Common myeloid progenitor, CD34-positive (primary cell): Measurements from ENCODE around the gene SAMD3.

Source experiments
- CTCF ChIA-PET: fragments of 350-600 bp; sonication (Branson Sonifier 250); formaldehyde crosslinking; loops from one replicate; lab custom pipeline; 2021; ENCODE audit warnings: antibody characterized with exemption; lab: Charles Lee
- POLR2A ChIA-PET: fragments of 350-600 bp; sonication (Branson Sonifier 250); formaldehyde crosslinking; loops from one replicate; lab custom pipeline; 2021; ENCODE audit warnings: antibody characterized with exemption; lab: Charles Lee
- DNase-seq, 3 donors: peaks; one replicate each; pipeline versions ENCODE4 v3.0.0 to v3.0.0-alpha.2; 2013
- H3K27ac ChIP-seq, 2 experiments: 1 replicate in 1 of 2; 2 replicates in 1 of 2; pipeline ENCODE4 v1.7.0; 2013; ENCODE audit warnings: inconsistent platforms in 2 of 2, low read length in 2 of 2, mild to moderate bottlenecking in 2 of 2, low read depth in 1 of 2, moderate library complexity in 1 of 2; ENCODE audit not compliant: severe bottlenecking in 2 of 2, insufficient read depth in 1 of 2, poor library complexity in 1 of 2
- H3K27me3 ChIP-seq, 5 experiments: replicated peaks in 2 of 5; 1 replicate in 3 of 5; 2 replicates in 2 of 5; pipeline versions ENCODE4 v1.6.1 to v1.7.0; 2013; ENCODE audit warnings: low read length in 4 of 5, mild to moderate bottlenecking in 2 of 5, moderate library complexity in 2 of 5, inconsistent platforms in 1 of 5; ENCODE audit not compliant: insufficient read depth in 5 of 5, control insufficient read depth in 4 of 5
- H3K36me3 ChIP-seq, 4 experiments: 1 replicate in 2 of 4; 2 replicates in 2 of 4; pipeline versions ENCODE4 v1.6.1 to v1.7.0; 2013; ENCODE audit warnings: low read length in 3 of 4, control low read depth in 1 of 4, mild to moderate bottlenecking in 1 of 4; ENCODE audit not compliant: control insufficient read depth in 4 of 4, insufficient read depth in 4 of 4
- H3K4me1 ChIP-seq, 4 experiments: 1 replicate in 3 of 4; 2 replicates in 1 of 4; pipeline versions ENCODE4 v1.6.1 to v1.7.1; 2013; ENCODE audit warnings: low read length in 3 of 4, mild to moderate bottlenecking in 3 of 4, control low read depth in 1 of 4, inconsistent platforms in 1 of 4, moderate library complexity in 1 of 4; ENCODE audit not compliant: control insufficient read depth in 4 of 4, insufficient read depth in 4 of 4; ENCODE audit errors: control extremely low read depth in 1 of 4
- H3K4me3 ChIP-seq, 7 experiments: 1 replicate in 4 of 7; 2 replicates in 3 of 7; pipeline versions ENCODE4 v1.5.1 to v1.7.0; 2013; ENCODE audit warnings: mild to moderate bottlenecking in 7 of 7, low read length in 6 of 7, moderate library complexity in 6 of 7, inconsistent platforms in 2 of 7, low read depth in 2 of 7, control low read depth in 1 of 7; ENCODE audit not compliant: insufficient read depth in 4 of 7, control insufficient read depth in 1 of 7; ENCODE audit errors: extremely low read depth in 1 of 7
- H3K9me3 ChIP-seq, 5 experiments: 1 replicate in 4 of 5; 2 replicates in 1 of 5; pipeline versions ENCODE4 v1.6.1 to v1.7.1; 2013; ENCODE audit warnings: low read length in 4 of 5, mild to moderate bottlenecking in 2 of 5, inconsistent platforms in 1 of 5, low read depth in 1 of 5, moderate library complexity in 1 of 5; ENCODE audit not compliant: control insufficient read depth in 4 of 5, insufficient read depth in 2 of 5; ENCODE audit errors: control extremely low read depth in 1 of 5
- WGBS: methylation state at CpG from one replicate; pipeline ENCODE4 v1.1.5; 2013; ENCODE audit not compliant: insufficient coverage; 5-methylcytosine and 5-hydroxymethylcytosine counted together

The SAMD3 gene

DNA sequence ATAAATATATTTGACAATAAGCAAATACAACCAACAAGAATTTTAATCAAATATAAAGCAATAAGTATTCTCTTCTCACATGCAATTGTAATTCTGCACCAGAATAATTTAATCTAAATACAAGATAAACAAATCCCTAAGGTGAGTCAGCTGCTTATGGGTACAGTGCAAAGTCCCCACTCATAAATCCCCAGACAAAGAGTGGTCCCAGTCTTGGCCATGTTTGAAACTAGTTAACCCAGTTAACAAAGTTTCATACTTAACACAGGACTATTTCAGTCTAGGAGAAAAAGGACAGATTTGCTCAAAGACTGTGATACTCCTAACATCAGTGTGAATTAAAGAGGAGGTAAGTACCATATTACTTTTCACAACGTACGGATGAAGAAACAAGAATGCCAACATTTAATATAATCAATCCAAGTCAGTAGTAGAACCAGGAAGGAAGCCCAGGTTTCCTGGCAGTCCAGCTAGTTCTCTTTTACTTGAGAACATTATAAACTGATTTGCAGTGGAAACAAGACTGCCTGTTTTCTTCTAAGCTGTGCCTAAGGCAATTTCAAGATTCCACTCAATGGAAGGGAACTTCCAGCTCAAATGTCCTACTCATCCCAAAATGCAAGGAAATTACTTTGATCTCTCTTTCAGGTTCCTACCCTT lies 10.4 kb downstream of the SAMD3 start:
- Histone ChIP-seq H3K4me1 (peaks cover 0 to 21% (median 12%) of the 10 kb centered on the region in 4 experiments), H3K27me3 (no peaks in the 10 kb centered on the region), H3K36me3 (no peaks in the 10 kb centered on the region), H3K4me3 (no peak overlapping the region), H3K9me3 (peaks cover 0 to 2% (median 0%) of the 10 kb centered on the region in 5 experiments), H3K27ac (no peak overlapping the region)
- DNase-seq: no peak
- ChIA-PET CTCF (interaction anchor here (1.6 kb wide), 1 partner anchor 8 kb away, joined by 4 read pairs; no protein-coding TSS in a partner anchor), POLR2A (interaction anchor here (0.7 kb wide), 1 partner anchor 530 kb away, joined by 3 read pairs; no protein-coding TSS in a partner anchor)
- WGBS: 8% methylated on average over 2 of the region's 2 CpGs

DNA sequence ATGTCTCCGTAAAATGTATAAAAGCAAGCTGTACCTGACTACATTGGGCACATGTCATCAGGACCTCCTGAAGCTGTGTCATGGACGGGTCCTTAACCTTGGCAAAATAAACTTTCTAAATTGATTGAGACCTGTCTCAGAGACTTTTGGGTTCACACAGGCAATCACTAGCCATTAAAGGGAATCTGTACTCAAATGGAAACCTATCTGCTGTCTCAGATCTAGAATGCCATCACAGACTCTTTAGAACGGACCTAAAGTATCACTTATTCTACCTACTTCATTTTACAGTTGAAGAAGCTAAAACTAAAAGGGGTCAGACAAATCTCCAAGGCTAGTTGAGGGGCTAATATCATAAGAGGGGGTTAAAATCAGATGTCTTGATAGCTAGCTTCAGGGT lies 11.1 kb downstream of the SAMD3 start:
- H3K4me1 ChIP-seq: peaks cover 0 to 21% (median 12%) of the 10 kb centered on the region in 4 experiments
- 100% methylated on average over 3 of the region's 3 CpGs for WGBS
- DNase-seq: no peak
- H3K27me3 ChIP-seq: no peaks in the 10 kb centered on the region
- no peaks in the 10 kb centered on the region for H3K36me3 ChIP-seq
- H3K27ac ChIP-seq: no peak overlapping the region
- ChIA-PET CTCF (interaction anchor here (1.0 kb wide), 1 partner anchor 9 kb away, joined by 3 read pairs; no protein-coding TSS in a partner anchor), POLR2A (no interaction called here)
- H3K4me3 ChIP-seq: no peak overlapping the region
- H3K9me3 ChIP-seq: peaks cover 0 to 2% (median 0%) of the 10 kb centered on the region in 5 experiments

DNA sequence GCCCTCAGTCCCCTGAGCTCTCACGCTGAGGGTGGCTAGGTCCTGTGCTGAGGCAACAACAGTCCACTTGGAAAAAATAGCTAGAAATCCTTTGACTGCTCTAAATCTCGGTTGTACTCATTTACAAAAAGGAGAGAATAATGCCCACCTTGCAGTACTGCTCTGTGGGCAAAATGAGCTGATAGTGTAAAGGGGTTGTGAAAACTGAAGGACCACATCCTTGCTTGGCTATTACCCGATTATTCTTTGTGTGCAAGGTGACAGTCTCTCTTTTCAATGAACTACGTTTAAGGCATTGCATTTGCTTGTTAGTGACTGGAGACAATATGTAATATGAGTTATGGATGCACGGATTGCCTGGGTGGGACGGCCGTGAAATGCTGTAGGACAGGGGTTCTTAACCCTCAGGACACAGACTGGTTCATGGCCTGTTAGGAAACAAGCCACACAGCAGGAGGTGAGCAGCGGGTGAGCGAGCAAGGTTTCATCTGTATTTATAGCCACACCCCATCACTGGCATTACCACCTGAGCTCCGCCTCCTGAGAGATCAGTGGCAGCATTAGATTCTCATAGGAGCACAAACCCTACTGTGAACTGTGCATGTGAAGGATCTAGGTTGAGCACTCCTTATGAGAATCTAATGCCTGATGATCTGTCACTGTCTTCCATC lies 14.6 kb downstream of the SAMD3 start:
- Histone ChIP-seq H3K36me3 (no peaks in the 10 kb centered on the region), H3K27me3 (no peaks in the 10 kb centered on the region), H3K4me1 (peaks cover 0 to 9% (median 3%) of the 10 kb centered on the region in 4 experiments), H3K27ac (no peak overlapping the region), H3K4me3 (no peak overlapping the region), H3K9me3 (peaks cover 0 to 2% (median 0%) of the 10 kb centered on the region in 5 experiments)
- ChIA-PET CTCF (no interaction called here), POLR2A (no interaction called here)
- DNase-seq: no peak
- 100% methylated on average over 10 of the region's 10 CpGs for WGBS

DNA sequence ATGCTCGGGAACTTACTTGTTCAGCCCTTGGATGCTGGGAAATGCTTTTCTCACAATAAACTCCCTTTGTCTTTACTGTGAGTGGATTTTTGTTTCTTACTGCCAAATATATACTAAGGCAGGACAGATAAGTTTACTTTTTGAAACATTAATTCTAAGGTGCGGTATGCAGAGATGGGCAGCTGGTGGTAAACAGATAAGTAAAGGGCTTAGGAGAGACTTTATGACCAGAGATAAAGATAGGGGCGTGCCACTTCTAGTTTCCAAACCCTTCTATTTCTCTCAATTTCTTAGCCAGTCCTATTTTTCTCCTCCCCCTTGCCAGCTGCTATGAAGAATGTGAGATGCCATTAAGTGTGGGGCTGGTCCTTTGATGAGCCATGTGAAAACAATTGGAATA lies 16.3 kb downstream of the SAMD3 start:
- H3K4me1 ChIP-seq: no peaks in the 10 kb centered on the region
- H3K27me3 ChIP-seq: no peaks in the 10 kb centered on the region
- H3K36me3 ChIP-seq: no peaks in the 10 kb centered on the region
- H3K27ac ChIP-seq: no peak overlapping the region
- POLR2A ChIA-PET: no interaction called here
- WGBS: 100% methylated on average over 1 of the region's 3 CpGs
- no peak overlapping the region for H3K4me3 ChIP-seq
- peaks cover 0 to 2% (median 0%) of the 10 kb centered on the region in 5 experiments for H3K9me3 ChIP-seq
- CTCF ChIA-PET: interaction anchor here (1.3 kb wide), 1 partner anchor 19 kb away, joined by 3 read pairs; no protein-coding TSS in a partner anchor
- DNase-seq: no peak

DNA sequence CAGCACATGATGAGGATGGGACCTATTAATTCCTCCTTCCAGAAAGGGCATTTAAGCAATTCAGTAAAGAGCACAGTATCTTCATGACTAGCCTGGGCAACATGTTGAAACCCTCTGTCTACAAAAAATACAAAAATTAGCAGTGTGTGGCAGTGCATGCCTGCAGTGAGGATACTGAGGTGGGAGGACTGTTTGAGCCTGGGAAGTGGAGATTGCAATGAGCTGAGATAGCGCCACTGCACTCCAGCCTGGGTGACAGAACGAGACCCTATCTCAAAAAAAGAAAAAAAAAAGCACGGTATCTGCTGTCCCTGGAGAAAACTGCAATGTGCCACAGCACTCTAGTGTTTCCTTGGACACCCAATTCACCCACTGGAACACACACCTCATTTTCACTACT lies 18.4 kb downstream of the SAMD3 start:
- Histone ChIP-seq H3K9me3 (peaks cover 0 to 2% (median 0%) of the 10 kb centered on the region in 5 experiments), H3K27me3 (no peaks in the 10 kb centered on the region), H3K4me3 (no peak overlapping the region), H3K4me1 (no peaks in the 10 kb centered on the region), H3K27ac (no peak overlapping the region), H3K36me3 (no peaks in the 10 kb centered on the region)
- ChIA-PET POLR2A (interaction anchor here (0.7 kb wide), 1 partner anchor 128 kb away, joined by 6 read pairs; no protein-coding TSS in a partner anchor), CTCF (interaction anchor here (1.0 kb wide), 1 partner anchor 9 kb away, joined by 4 read pairs; no protein-coding TSS in a partner anchor)
- DNase-seq: no peak
- no CpG with 5 or more reads among the region's 3 CpGs for WGBS

DNA sequence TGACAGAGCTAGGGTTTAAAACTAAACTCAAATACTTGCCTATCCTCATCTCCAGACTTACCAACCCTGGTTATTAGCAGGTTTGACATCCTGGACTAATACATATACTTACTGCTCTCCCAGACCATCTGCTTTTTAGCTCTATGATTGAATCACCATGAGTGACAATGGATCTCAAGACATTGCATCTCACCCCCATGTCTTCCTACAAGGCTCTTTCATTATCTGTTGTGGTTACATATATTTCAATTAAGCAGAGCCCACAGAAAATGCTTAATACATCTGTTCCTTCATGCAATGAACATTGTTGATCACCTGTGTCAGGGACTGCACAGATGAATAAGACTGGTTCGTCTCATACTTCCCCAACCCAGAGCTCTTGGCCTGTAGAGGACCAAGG lies 19.4 kb downstream of the SAMD3 start:
- POLR2A ChIA-PET: no interaction called here
- H3K27me3 ChIP-seq: no peaks in the 10 kb centered on the region
- H3K27ac ChIP-seq: no peak overlapping the region
- WGBS: no CpG with 5 or more reads among the region's 1 CpG
- no peaks in the 10 kb centered on the region for H3K36me3 ChIP-seq
- CTCF ChIA-PET: interaction anchor here (0.7 to 1.1 kb wide), 2 partner anchors 8 to 15 kb away, joined by 3 to 4 read pairs; no protein-coding TSS in a partner anchor
- no peaks in the 10 kb centered on the region for H3K4me1 ChIP-seq
- H3K9me3 ChIP-seq: peaks cover 0 to 2% (median 0%) of the 10 kb centered on the region in 5 experiments
- DNase-seq: no peak
- H3K4me3 ChIP-seq: no peak overlapping the region

DNA sequence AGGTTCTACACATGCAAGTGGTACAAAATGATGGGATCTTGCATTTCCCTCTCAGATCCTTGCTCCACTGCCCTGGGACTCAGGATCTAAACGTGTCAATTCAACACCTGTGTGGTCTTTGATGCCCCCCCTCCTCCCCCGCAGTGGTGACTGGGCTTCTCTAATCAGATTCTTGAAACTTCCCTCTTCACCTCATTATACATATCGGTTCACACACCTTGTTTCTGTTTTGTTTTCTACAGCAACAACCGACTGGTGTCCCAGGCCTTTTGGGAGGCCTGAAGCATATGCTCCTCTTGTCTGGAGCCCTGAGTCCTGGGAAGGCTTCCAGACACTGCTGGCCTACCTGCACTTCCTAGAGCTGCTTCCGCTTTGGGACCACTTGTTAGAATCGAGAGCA lies 20.0 kb downstream of the SAMD3 start:
- POLR2A ChIA-PET: no interaction called here
- DNase-seq: no peak
- 68% methylated on average over 6 of the region's 6 CpGs for WGBS
- Histone ChIP-seq H3K4me3 (no peak overlapping the region), H3K27me3 (no peaks in the 10 kb centered on the region), H3K27ac (no peak overlapping the region), H3K36me3 (no peaks in the 10 kb centered on the region), H3K4me1 (no peaks in the 10 kb centered on the region), H3K9me3 (no peaks in the 10 kb centered on the region)
- CTCF ChIA-PET: interaction anchor here (0.7 to 1.1 kb wide), 2 partner anchors 9 to 15 kb away, joined by 3 to 4 read pairs; no protein-coding TSS in a partner anchor
